K562 (cell line): ENCODE results near the gene SPRED2. TPM values are rescaled to one million over a fixed set of nuclear protein-coding genes. Genes with fewer than 3 reads are reported as not detected.

Source experiments
- CAMTA2 ChIP-seq: fragments of 250-450 bp; sonication (Bioruptor Pico); conservative IDR thresholded peaks from 2 replicates; pipeline ENCODE4 v1.5.1; 2022
- HBP1 ChIP-seq: fragments of 450-650 bp; formaldehyde crosslinking; IDR thresholded peaks from 2 replicates; pipeline ENCODE4 v1.4.0; 2022; ENCODE audit warnings: missing genetic modification characterization
- KDM2B ChIP-seq: fragments of 250-450 bp; sonication (Bioruptor Pico); IDR thresholded peaks from 2 replicates; pipeline ENCODE4 v1.8.0; 2021; ENCODE audit warnings: mild to moderate bottlenecking, moderate library complexity
- OTX1 ChIP-seq: fragments of 450-650 bp; formaldehyde crosslinking; IDR thresholded peaks from 2 replicates; pipeline ENCODE4 v1.4.0; 2022; ENCODE audit warnings: mild to moderate bottlenecking
- RAD51 ChIP-seq: fragments of 450-650 bp; IDR thresholded peaks from 2 replicates; pipeline ENCODE4 v1.7.1; 2016; ENCODE audit warnings: low read depth, mild to moderate bottlenecking, borderline replicate concordance
- RBBP5 ChIP-seq: fragments of 200-600 bp; sonication (generic); IDR thresholded peaks from 2 replicates; pipeline ENCODE4 v1.6.1; 2012; ENCODE audit warnings: borderline replicate concordance, mild to moderate bottlenecking, low read length, control low read depth, inconsistent platforms; ENCODE audit not compliant: insufficient read depth, poor library complexity, severe bottlenecking
- SIN3A ChIP-seq, 2 experiments: fragments of 150-350 bp in 1 of 2; IDR thresholded peaks; 2 replicates each; pipeline ENCODE4 v1.6.1; 2011 to 2016; ENCODE audit warnings: borderline replicate concordance in 2 of 2, low read depth in 2 of 2, low read length in 2 of 2, mild to moderate bottlenecking in 2 of 2, moderate library complexity in 2 of 2; ENCODE audit not compliant: control insufficient read depth in 1 of 2
- SMAD2 ChIP-seq: fragments of 150-350 bp; IDR thresholded peaks from 2 replicates; pipeline ENCODE4 v1.6.1; 2014; ENCODE audit warnings: low read depth, mild to moderate bottlenecking, low read length
- THAP12 ChIP-seq: fragments of 250-450 bp; sonication (Bioruptor Pico); IDR thresholded peaks from 2 replicates; pipeline ENCODE4 v1.9.0; 2021; ENCODE audit warnings: mild to moderate bottlenecking, inconsistent platforms
- USF2 ChIP-seq: sonication (generic); formaldehyde crosslinking; IDR thresholded peaks from 2 replicates; pipeline ENCODE4 v1.5.0; 2020; ENCODE audit warnings: missing genetic modification reagents
- ZNF174 ChIP-seq: fragments of 250-450 bp; sonication (Bioruptor Pico); IDR thresholded peaks from 2 replicates; pipeline ENCODE4 v1.4.0; 2020; ENCODE audit warnings: mild to moderate bottlenecking
- ZNF696 ChIP-seq: fragments of 250-450 bp; sonication (Bioruptor Pico); conservative IDR thresholded peaks from 2 replicates; pipeline ENCODE4 v1.4.0; 2020; ENCODE audit warnings: mild to moderate bottlenecking, moderate library complexity
- polyA plus RNA-seq, 8 experiments: library from polyadenylated mRNA; depleted of rRNA in 4 of 8; stranded (reverse) in 5 of 8; unstranded in 3 of 8; fragments of >200 nt; fragmentation: Nextera tagmentation in 2 of 8; fragmentation: Illumina TruSeq in 1 of 8; extraction: Ambion mirVana in 2 of 8; extraction: Trizol in 1 of 8; gene quantifications; 2 replicates each; pipeline versions ENCODE4 v1.2.1 to v1.2.3, GENCODE V29; 2011 to 2014; ENCODE audit warnings: inconsistent platforms in 1 of 8, missing spikeins in 1 of 8
- total RNA-seq, 7 experiments: library from RNA; depleted of rRNA in 6 of 7; stranded (reverse); fragments of >200 nt in 6 of 7; fragmentation: Illumina TruSeq in 2 of 7; extraction: Trizol in 2 of 7; gene quantifications; 2 replicates each; pipeline versions ENCODE4 v1.2.1 to v1.2.3, GENCODE V29; 2011 to 2021; ENCODE audit warnings: low replicate concordance in 1 of 7

SPRED2 gene
- total and polyA plus RNA-seq, 9 of the 15 experiments (the other 6 are each of a cell fraction or from before 2014, with no cell fraction given) = 4.6 to 50.8 (median 14.1) TPM

GRCh38 chr2:65403529-65403915 lies 28.9 kb downstream of the SPRED2 start (continued):
- TF ChIP-seq THAP12 (CRISPR knock-in tag) (no peak), RBBP5 (no peak), SIN3A (IDR thresholded peaks at IDR 0.05; ENCODE audit: borderline replicate concordance in 2 of 2, control insufficient read depth in 1 of 2, low read depth in 2 of 2, low read length in 2 of 2) (no peak), CAMTA2 (no peak), USF2 (CRISPR knock-in tag) (peak; percentile 45), OTX1 (no peak), HBP1 (CRISPR knock-in tag) (no peak), SMAD2 (no peak), ZNF696 (CRISPR knock-in tag) (no peak), RAD51 (peak; percentile 57; the same call in 1 of the 2 replicates), ZNF174 (CRISPR knock-in tag) (no peak), KDM2B (CRISPR knock-in tag) (no peak)
